ENCODE results near the gene RAD9A.

Gene RAD9A

DNA sequence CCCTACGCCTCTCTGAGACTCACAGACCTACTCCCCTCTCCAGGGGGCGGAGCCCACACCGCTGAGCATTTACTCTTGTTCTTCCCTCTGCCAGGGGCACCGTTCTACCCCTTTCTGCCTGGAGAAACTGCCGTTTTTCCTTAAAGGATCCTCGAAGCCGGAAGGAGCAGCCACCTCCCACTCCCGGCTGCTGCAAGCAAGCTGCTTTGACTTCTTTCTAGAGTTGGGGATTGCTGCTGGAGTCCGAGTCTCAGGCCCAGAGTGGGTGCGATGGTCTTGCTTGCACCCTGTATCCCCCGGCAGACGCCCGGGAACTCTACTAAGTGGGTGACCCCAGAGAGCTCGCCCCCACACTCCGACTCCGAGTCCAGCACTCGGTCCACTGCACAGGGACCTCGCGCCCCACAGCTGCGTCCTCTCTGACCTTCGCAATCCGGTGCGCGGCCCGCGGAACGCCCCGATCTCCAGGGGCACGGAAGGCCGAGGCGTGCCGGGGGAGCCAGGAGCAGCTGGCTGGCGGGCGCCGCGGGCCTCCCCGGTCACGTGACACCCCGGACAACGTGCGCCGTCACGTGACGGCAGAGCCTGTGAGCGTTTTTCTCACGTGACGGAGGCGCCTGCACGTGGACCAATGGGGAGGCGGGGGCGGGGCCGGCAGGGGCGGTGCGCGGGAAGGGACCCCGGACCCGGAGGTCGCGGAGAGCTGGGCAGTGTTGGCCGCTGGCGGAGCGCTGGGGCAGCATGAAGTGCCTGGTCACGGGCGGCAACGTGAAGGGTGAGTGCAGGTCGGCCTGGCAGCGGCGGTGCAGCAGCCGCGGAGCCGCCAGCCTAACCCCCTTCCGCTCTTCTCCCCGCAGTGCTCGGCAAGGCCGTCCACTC, at the start of gene RAD9A:
Gene RAD9A, plus strand, starts transcription at position 683 of the 879 bp plus-strand sequence. Its CDS starts 59 bp downstream, at position 742.
- DNase-seq: peak; percentile 91 to 92

DNA sequence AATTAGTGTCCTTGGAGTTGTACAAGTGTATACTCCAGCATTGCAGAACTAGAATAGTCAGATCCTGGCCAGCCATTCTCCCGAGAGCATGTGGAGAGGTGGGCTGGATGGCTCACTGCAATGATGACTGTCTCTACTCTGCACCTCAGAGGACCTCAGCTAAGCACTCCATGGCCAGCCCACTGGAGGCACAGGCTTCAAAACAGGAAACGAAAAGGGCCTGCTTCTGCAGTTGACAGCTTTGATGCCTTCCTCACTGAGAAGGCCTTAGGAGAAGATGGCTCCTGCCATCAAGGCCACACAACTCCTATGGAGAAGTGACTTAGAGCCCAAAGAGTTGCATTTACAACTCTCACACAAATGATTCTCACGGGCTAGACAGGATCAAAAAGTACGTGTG, 47.5 kb upstream of the RAD9A start:
- peak in 1 of 2 donors; percentile 22 for DNase-seq

DNA sequence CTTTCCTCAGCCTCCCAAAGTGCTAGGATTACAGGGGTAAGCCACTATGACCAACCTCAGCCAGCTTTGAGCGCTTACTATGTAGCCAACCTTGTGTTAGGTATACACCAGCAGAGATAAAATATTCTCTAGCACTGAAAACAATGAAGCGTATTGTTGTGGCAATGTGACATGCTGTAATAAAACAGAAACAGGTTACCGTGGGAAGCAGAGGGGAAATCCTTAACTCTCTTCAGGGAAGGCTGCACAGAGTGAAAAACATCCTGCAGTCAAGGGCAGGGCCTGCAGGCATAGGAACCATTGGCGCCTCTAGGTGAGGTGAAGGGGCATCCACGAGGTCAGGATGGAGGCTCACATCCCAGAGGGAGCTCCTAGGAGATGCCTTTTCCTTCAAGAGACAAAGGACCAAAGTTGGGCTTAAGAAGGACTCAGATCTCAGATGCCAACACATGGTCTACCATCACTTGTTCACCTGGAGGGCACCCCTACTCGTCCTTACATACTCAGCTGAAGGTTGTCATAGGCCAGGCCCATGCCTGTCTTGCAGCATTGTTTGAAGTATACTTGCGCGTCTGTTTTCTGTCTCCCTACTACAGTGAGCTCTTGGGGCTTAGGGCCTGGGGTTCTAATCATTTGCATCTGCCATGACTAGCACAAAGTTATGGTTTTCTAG, 46.4 kb upstream of the RAD9A start:
- no peak for DNase-seq

DNA sequence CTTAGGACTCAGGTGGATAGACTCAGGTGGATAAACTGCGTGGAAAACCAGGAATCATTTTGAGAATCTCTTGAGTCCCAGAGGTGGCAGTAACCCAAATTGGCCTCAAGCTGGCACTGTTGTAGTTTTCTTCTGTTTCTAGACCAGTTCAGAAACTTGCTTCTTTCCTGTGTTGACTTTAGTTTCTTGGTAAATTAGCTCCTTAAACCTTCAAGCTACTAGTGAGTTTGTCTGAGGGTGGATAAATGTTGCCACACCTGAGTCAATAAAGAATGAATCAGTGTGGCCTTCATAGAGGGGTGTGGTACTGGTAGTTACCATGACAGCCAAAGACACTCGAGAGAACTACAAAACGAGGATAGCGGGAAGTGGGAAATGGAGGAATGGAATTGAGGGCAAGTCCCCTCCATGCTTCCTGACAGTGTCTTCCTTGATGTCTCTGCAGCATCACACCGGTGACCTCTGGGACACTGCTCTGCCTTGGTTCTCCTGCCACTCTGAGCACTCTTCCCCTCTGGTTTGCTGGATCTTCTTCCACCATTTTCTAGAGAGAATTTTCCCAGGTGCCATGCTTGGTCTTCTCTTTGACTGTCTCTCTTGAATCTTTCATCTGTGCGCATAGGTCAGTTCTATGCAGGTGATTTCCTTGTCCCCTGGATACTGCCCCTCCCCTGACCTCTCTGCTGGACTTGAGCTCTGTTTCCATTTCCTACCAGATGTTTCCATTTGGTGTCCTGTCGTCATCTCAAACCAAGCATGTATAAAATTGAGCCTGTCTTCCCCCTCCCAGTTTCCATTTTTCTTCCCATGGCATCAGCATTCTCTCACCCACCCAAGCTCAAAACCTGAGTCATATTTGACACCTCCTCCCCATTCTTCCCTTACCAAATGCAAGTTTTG, 45.6 kb upstream of the RAD9A start:
- DNase-seq: no peak

DNA sequence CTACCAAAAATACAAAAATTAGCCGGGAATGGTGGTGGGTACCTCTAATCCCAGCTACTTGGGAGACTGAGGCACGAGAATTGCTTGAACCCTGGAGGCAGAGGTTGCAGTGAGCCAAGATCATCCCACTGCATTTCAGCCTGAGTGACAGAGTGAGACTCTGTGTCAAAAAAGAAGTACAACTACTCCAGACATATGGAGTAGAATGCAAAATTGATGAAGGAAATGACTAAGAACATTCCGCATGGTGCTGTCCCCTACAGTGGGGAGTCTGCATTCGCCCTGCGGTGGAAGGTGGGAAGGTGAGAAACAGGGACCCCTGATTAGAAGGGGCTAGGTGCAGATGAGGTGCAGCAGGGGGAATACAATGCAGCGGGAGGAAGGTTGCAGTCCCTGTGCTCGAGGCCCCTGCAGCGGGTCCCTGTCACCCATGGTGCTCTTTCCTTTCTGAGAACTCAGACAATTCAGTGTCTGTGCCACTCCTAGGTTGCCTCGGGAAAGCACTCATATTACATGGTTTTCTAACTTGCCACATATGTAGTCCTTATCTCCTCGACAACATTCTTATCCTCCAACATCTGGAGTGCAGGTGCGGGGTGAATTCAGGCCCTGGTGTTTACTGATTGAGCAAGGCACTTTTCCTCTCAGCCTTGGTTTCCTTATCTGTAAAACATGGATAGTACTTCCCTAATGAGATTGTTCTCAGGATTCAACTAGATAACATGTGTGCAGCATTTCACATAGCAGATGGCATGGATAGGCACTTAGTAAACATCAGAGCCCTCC, 43.6 kb upstream of the RAD9A start:
- no peak for DNase-seq

DNA sequence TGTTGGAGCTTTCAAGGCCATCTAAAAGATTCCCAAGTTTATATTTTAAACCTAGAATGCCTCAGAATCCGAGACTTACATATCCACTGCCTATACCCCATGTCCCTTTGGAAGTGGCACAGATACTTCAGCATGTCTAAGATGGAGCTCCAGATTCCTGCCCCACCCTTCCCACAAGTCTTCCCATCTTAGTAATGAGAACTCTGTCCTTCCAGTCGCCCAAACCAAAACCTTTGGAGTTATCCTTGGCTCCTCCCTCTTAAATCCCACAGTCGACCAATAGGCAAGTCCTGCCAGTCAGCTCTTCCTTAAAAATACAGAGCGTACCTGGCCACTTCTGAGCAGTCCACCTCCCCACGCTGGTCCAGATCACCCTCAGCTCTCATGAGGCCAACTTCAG, 42.8 kb upstream of the RAD9A start:
- no peak for DNase-seq

DNA sequence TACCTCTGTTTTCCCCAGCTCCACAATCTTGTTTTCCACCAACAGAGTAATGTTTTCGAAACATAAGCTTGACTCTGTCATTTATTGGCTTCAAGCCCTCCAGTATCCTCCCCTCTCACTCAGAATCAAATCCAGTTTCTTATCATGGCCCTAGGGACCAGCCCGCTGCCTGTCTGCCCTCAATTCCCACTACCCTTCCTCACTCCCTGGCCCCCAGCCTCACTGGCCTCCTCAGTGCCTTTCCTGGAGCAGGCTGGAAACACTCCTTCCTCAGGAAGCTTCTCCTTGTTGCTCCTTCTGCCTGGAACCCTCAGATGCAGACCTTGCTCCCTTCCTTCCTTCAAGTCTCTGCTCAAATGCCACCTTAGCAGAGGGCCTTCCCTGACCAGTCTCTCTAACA, 42.3 kb upstream of the RAD9A start:
- DNase-seq: no peak

DNA sequence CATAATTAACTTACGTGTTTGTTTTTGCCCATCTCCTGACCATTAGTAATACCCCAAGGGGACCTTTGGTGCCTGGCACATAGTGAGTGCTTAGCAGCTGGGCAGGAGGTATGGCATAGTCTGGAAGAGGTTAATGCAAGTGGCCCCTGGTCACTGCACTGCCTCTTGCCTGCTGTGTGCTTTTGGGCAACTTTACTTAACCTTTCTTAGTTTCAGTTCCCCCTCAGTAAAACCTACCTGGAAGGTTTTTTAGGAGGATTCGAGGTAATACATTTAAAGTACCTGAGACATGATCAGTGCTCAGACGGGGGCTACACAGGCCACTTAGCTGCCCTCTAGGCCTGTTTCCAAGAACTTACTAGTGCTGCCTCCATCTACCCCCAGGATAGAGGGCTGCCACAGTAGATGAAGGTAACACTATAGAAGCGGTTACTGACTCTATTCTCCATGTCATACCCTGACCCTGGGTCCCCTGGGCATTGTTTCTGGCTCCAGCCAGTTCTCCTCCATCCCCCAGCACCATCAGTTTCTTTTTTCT, 41.8 kb upstream of the RAD9A start:
- no peak for DNase-seq

DNA sequence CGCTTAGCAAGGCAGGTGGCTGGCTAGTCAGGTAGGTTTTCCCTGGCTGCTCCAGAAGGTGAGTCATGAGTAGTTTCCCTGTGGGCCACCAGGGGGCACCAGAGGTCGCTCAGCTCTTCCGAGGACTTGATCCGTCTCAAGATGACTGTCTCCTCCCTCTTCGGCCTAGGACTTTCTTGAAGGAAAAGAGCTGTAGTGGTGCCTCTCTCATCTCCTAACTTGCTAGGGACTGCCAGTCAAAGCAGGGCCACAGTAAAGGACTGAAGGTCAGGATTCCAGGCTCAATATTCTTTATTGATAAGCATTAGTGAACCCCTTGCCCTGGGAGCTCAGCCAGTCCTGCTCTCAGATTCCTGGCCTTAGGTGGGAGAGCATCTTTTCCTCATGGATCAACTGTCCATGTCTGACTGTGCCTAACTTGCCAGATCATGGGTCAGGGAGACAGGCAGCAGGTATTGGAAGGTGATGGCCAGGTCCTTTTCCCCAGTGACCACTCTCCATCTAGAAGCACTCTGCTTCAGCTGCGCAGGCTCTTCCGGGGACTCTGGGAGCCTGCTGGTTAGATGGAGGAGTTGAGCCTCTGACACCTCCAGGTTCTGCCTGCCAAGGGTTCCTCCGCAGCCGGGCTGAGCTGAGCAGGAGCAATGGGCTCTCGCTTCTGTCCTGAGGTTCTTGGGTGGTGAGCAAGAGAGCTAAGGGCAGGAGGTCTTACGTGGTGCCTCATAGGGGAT, 40.3 kb upstream of the RAD9A start:
- peak; percentile 72 to 76 for DNase-seq

DNA sequence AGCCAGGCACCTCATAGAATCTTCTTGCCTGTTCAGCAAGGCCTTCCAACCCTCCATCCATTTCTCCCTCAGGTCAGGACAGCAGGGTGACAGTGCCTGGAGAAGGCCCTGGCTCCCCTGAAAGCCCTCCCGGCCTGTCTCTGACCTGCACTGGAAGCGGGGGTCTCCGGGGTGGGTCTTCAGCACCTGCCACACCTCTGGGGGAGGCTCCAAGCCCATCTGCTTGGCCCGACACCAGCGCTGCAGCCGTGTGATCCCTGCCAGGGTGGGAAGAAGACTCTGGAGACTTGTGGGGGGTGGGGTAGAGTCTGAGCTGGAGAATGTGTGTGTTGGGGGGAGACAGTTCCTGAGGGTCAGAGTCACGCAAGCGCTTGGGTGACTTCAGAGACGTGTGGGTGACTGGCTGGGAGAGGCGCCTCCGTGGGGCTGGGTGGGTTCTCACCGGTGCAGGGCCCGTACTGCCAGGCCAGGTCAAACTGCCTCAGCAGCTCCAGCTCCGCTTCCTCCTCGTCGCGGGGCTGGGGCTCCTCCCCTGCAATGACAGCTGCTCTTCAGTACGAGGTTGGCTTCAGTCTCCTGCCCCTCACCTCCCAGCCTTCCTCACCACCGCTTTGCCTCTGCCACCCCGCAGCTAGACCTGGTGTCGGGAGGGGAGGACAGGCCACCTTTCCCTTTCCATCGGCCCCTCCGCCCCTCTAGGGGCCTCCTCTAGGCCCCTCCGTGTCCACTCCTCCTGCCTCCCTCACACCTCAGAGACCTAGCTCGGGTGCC, 39.1 kb upstream of the RAD9A start:
- peak in 1 of 2 donors; percentile 76 for DNase-seq

DNA sequence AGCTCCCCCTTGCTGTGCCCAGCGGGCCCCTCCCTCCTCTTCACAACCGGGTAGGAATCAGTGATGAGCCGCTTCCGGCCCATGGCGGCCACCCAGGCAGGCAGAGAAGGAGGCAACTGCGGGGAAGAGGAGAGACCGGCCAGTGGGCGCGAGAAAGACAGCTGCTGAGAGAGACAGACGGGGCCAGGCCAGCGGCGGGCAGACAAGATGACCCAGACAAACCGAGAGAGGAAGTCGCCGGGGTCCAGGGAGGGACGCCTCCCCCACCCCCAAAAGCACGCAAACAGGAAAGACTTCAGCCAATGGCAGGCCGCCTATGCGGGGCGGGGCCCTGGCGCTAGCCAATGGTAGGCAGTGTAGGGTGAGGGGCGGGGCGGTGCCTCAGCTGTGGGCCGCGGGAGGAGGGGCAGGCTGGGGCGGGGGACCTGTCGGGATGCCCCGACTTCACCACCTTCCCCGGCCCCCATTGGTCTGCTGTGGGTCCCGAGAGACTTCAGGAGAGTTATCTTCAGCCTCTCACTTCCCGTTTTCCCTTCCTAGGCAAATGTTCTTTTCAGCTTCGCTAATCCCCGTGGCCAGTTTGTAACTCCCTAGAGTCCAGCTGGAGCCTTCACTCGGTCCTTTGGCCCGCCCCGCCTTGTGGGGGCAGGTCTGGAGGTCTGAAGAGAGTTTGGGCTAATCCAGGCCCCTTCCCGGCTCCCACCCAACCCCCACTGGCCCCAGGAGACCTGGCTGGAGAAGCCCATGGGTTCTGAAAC, 38.3 kb upstream of the RAD9A start, which contains the start of gene POLD4:
Gene POLD4, minus strand, starts transcription at position 230 of the 758 bp plus-strand sequence. Its CDS starts 147 bp downstream, at position 83.
- DNase-seq: peak; percentile 97

DNA sequence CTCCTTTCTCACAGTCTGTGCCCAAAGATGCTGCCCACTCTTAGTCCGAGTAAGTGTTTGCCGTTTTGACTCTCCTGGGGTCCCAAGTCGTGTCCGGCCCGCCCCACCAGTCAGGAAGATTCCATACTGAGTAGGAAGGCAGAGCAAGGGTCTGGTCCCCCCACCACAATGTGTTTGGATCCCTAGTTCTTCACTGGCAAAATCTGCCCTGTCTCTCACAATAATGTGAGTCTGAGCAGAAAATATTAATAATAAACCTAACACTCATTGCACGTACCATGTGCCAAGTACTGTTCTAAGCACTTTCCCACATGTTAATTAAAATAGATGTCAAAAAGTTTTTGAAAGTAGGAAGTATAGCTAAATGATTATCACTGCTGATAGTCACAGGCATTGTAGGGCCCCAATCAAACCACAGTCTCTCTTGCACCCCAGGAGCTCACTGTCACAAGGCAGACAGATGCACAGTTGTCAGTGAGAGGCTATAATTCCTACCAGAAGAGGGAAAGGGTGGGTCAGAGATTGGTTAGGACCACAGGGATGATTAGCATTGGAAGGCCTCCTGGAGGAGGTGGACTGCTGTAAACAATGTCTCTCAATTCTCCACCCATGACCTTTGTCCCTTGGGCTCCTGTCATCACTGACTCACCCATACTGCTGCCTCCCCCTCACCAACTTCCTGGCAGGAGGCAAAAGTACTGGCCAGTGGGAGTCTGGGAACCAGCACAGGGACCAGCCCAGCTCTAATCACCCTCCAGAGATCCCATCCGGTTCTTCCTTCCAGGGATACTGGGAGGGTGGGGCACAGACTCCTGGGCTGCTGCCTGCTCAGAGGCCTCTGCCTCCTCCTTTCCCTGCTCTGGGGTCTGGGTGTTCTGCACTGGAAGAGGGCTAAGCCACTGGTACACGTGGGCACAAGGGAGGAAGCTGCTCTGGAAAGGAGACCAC, 37.4 kb upstream of the RAD9A start:
- peak in 1 of 2 donors; percentile 44 for DNase-seq

DNA sequence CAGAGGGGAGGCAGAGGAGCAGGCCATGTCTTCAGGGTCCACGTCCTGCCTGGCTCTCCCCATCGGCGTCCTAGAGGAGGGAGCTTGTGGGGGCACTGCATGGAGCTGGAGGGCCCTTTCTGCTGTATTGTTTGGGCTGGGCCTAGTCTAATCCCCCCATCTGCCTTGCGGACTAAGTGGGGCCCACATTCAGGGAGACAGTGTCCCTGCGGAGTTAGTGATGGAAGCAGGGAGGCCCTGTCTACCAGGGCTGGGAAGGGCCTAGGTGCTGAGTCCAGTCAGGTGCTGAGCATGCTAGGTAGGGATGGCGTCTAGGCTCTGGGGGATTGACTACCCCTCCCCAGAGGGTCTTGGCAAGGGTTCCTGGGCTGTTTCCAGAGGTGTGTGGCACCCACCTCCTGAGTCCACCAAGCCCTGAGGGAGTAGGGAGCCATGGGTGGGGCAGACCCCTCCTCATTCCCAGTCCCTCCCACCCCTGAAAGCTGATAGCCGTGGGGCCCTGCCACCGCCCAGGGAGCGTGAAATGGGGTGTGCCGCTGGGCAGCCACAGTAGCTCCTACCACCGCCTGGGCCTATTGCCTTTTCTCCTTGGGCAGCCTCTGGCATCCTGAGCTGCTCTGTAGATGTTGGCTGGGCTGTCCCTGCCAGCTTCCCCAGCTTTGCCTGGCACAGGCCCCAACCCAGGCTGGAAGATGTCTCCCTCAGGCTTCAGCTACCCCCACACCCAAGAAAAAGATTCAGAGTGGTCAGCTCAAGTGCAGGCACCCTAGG, 36.6 kb upstream of the RAD9A start:
- no peak for DNase-seq

DNA sequence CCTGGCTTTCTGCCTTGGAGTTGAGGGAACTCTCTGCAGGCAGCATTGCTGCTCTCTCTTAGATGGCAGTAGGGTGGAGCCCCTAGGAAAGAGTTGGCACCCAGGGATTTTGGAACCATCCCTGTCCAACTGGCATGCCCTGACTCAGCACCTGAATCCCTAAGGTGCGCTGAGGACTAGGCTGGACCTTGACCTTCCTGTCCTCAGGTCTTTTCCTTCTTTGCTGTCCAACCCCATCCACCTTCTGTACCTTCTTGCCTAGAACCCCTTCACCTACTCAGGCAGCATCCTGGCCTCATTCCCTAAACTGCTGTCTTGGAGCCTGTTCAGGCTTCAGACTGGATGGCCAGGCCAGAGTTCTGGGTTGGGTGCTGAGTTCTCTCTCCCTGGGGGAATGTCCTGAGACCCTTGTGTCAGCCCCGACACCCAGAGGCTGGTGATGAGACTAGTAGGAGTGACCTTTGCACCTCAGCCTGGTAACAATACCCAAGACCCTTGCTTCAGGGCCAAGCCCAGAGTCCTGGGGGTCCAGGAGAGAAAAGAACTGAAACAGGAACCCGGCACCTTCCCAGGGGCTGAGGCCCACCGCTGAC, 35.9 kb upstream of the RAD9A start:
- DNase-seq: no peak

DNA sequence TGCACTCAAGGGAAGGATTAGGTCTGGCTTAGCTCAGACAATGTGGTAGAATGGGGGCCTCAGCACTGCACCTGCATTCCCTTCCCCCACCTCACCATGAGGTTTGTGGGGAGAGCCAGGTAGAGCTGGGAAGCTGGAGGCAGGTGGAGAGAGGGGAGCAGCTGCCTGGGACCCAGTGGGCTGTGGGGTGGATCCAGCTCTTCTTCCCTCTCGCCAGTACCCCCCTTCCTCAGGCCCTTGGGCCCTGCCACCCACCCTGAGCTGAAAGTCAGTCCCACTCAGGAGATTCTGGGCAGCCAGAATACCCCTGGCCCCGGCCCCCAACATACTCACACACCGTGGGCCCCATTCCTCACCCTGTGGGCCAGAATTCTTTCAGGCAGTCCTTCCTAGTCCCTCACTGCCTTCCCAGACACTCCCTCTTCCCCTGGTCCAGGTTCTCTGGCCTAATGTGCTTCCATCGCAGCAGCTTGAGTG, 35.4 kb upstream of the RAD9A start:
- DNase-seq: no peak

DNA sequence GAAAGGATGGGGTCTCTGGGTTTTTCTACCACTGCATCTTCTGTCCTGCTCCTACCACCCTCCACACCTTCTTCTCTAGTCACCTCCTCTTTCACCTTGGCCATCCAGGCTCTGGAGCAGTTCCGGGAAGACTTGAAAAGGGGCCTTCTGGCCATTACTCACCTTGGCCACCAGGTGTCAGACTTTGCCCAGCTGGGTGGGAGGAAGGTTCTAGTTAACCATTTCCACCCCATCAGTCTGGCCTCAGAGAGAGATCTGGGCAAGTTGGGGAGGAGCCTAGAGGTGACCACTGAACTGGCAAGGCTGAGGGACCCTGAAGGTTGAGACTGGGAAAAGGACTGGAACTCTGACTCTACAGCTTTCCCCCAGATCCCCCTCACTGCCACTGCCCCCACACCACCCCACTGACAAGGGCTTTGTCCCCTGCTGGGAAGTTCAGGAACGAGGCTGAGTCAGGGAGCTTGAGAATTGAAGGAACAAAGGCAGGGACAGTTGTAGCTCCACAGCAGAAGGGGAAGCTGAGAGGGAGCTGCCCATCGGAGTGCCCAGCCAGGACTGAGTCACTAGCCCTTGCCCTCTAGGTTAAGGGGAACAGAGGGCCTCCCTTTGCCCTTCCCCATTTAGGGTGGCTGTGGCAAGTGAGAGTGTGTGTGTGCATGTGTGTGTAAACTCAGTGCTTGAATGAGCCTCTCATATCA, 34.8 kb upstream of the RAD9A start:
- peak; percentile 80 for DNase-seq

All from CD4-positive, alpha-beta T cell treated with Interleukin-1 beta for 1 hour (primary cell).